PFSK-1 (cell line): ENCODE data around the gene PDE6A.

Experiments used
- POLR2AphosphoS5 ChIP-seq: IDR thresholded peaks from 2 replicates; pipeline ENCODE4 v1.6.1; 2012; ENCODE audit warnings: low read depth, mild to moderate bottlenecking, control low read depth, low read length, moderate library complexity
- REST ChIP-seq, 2 experiments: IDR thresholded peaks; 2 replicates each; pipeline versions ENCODE4 v1.6.1 to v1.8.0; 2011 to 2012; ENCODE audit warnings: low read depth in 2 of 2, low read length in 2 of 2, control low read depth in 1 of 2, inconsistent platforms in 1 of 2, mild to moderate bottlenecking in 1 of 2, moderate library complexity in 1 of 2; ENCODE audit not compliant: insufficient read depth in 1 of 2
- SIN3A ChIP-seq: IDR thresholded peaks from 2 replicates; pipeline ENCODE4 v1.6.1; 2012; ENCODE audit warnings: mild to moderate bottlenecking, low read length, moderate library complexity, borderline replicate concordance; ENCODE audit not compliant: insufficient read depth

- TF ChIP-seq POLR2AphosphoS5 (no peak), REST (IDR thresholded peaks at IDR 0.05; ENCODE audit: insufficient read depth in 1 of 2, low read depth in 2 of 2, low read length in 2 of 2) (no peak), SIN3A (no peak)
These were observed 33.6 kb downstream of the PDE6A start for GRCh38 chr5:149911031-149911430.
